Prostate gland (tissue), 2 donors: ENCODE measurements around the gene OSBP2. TPM values are rescaled to one million over a fixed set of nuclear protein-coding genes. Genes with fewer than 3 reads are reported as not detected.

ENCODE experiments used
- DNase-seq: peaks from one replicate; pipeline ENCODE4 v3.0.0-alpha.2; 2019; ENCODE audit warnings: low spot score
- H3K27ac ChIP-seq, 2 donors: fragments of 200-600 bp; sonication (generic); 2 replicates each; pipeline ENCODE4 v1.5.1; 2017 to 2019
- H3K27me3 ChIP-seq: fragments of 200-600 bp; sonication (generic); replicated peaks from 2 replicates; pipeline ENCODE4 v1.5.1; 2019; ENCODE audit not compliant: insufficient read depth
- H3K36me3 ChIP-seq, 2 donors: fragments of 200-600 bp; sonication (generic); 1 replicate in 1 of 2; 2 replicates in 1 of 2; pipeline versions ENCODE4 v1.5.1 to v1.8.1; 2017 to 2019
- H3K4me1 ChIP-seq: fragments of 200-600 bp; sonication (generic); replicated peaks from 2 replicates; pipeline ENCODE4 v1.5.1; 2019
- H3K4me3 ChIP-seq, 2 donors: fragments of 200-600 bp; sonication (generic); 2 replicates each; pipeline ENCODE4 v1.5.1; 2017 to 2019
- H3K9me3 ChIP-seq: fragments of 200-600 bp; sonication (generic); 2 replicates; pipeline ENCODE4 v1.5.1; 2017
- CTCF ChIP-seq, 4 experiments: fragments of 200-600 bp in 2 of 4; fragments of 450-650 bp in 2 of 4; sonication (generic) in 2 of 4; IDR thresholded peaks; 1 replicate in 3 of 4; 2 replicates in 1 of 4; pipeline ENCODE4 v1.5.1; 2016 to 2019; ENCODE audit warnings: antibody characterized with exemption in 4 of 4, mild to moderate bottlenecking in 2 of 4, moderate library complexity in 2 of 4
- POLR2A ChIP-seq: fragments of 450-650 bp; IDR thresholded peaks from one replicate; pipeline ENCODE4 v1.6.1; 2016; ENCODE audit warnings: antibody characterized with exemption, mild to moderate bottlenecking
- POLR2AphosphoS5 ChIP-seq: sonication (generic); formaldehyde crosslinking; IDR thresholded peaks from one replicate; pipeline ENCODE4 v1.6.1; 2017; ENCODE audit warnings: antibody characterized with exemption
- WGBS: methylation state at CpG from one replicate; pipeline ENCODE4 v1.1.5; 2018; 5-methylcytosine and 5-hydroxymethylcytosine counted together
- intact Hi-C: fragments of 100-400 bp; cut with DNase I; formaldehyde crosslinking; loops from one replicate; pipeline ENCODE4 v1.14.2; 2022
- total RNA-seq, 2 donors: library from RNA; depleted of rRNA; stranded (reverse); fragments of >200 nt; gene quantifications; one replicate each; pipeline ENCODE4 v1.1.0, GENCODE V29; 2016

The OSBP2 gene
- total RNA-seq, 2 donors from 2014 or later, result 4.5 to 16.2 TPM

- Histone ChIP-seq H3K27me3 (no peaks in the 10 kb centered on the region), H3K4me3 (no peak overlapping the region), H3K27ac (no peak overlapping the region), H3K9me3 (no peaks in the 10 kb centered on the region), H3K36me3 (no peaks in the 10 kb centered on the region), H3K4me1 (no peaks in the 10 kb centered on the region)
- intact Hi-C loops, result no loop called here
- TF ChIP-seq CTCF (IDR thresholded peaks at IDR 0.05), result no peak
- TF ChIP-seq POLR2AphosphoS5, result no peak
- TF ChIP-seq POLR2A, result no peak
- WGBS, result 38% methylated on average over 2 of the region's 2 CpGs
- DNase-seq, result no peak
Measured at GRCh38 chr22:30783021-30783420, 88.3 kb downstream of the OSBP2 start.

- Histone ChIP-seq H3K4me3 (no peak overlapping the region), H3K4me1 (no peaks in the 10 kb centered on the region), H3K27me3 (no peaks in the 10 kb centered on the region), H3K27ac (no peak overlapping the region), H3K36me3 (no peaks in the 10 kb centered on the region), H3K9me3 (no peaks in the 10 kb centered on the region)
- 77% methylated on average over 2 of the region's 2 CpGs for WGBS
- no peak for DNase-seq
- intact Hi-C loops, result no loop called here
- TF ChIP-seq POLR2A, result no peak
- TF ChIP-seq CTCF (IDR thresholded peaks at IDR 0.05), result no peak
- TF ChIP-seq POLR2AphosphoS5, result no peak
Measured at GRCh38 chr22:30785527-30785926, 90.9 kb downstream of the OSBP2 start.

GRCh38 chr22:30790366-30790765 is 95.7 kb downstream of the OSBP2 start:
- Histone ChIP-seq H3K4me1 (no peaks in the 10 kb centered on the region), H3K4me3 (no peak overlapping the region), H3K27ac (no peak overlapping the region), H3K36me3 (no peaks in the 10 kb centered on the region), H3K27me3 (no peaks in the 10 kb centered on the region), H3K9me3 (no peaks in the 10 kb centered on the region)
- no peak for DNase-seq
- no peak for TF ChIP-seq POLR2A
- no peak for TF ChIP-seq POLR2AphosphoS5
- TF ChIP-seq CTCF (IDR thresholded peaks at IDR 0.05), result no peak
- 89% methylated on average over 2 of the region's 2 CpGs for WGBS
- intact Hi-C loops, result no loop called here

- Histone ChIP-seq H3K4me3 (no peak overlapping the region), H3K27me3 (no peaks in the 10 kb centered on the region), H3K9me3 (no peaks in the 10 kb centered on the region), H3K27ac (no peak overlapping the region), H3K4me1 (no peaks in the 10 kb centered on the region), H3K36me3 (no peaks in the 10 kb centered on the region)
- TF ChIP-seq POLR2AphosphoS5 (no peak), POLR2A (no peak), CTCF (IDR thresholded peaks at IDR 0.05) (no peak)
- 63% methylated on average over 4 of the region's 4 CpGs for WGBS
- intact Hi-C loops, result no loop called here
- DNase-seq, result no peak
Measured at GRCh38 chr22:30792456-30792855, 97.8 kb downstream of the OSBP2 start.

GRCh38 chr22:30795118-30795517 is 100.4 kb downstream of the OSBP2 start:
- Histone ChIP-seq H3K36me3 (no peaks in the 10 kb centered on the region), H3K4me1 (no peaks in the 10 kb centered on the region), H3K27me3 (no peaks in the 10 kb centered on the region), H3K9me3 (no peaks in the 10 kb centered on the region), H3K4me3 (no peak overlapping the region), H3K27ac (no peak overlapping the region)
- DNase-seq, result no peak
- intact Hi-C loops, result no loop called here
- TF ChIP-seq POLR2AphosphoS5 (no peak), CTCF (IDR thresholded peaks at IDR 0.05) (no peak), POLR2A (no peak)
- 83% methylated on average over 2 of the region's 2 CpGs for WGBS
